Panc1 (cell line): ENCODE measurements around the gene BCL2L2. TPM values are rescaled to one million over a fixed set of nuclear protein-coding genes. Genes with fewer than 3 reads are reported as not detected.
A peak's percentile ranks its signal among the peaks of the same experiment; 100 is the strongest.

Source experiments
- ATAC-seq: fragments of 200-7000 bp; cut with Tn5 transposase; 2 replicates; pipeline ENCODE4 v1.9.1; 2020; ENCODE audit warnings: mild to moderate bottlenecking, moderate library complexity
- BruUV-seq: library from RNA; stranded (reverse); fragments of 400-500 nt; replicated peaks from 2 replicates; lab custom pipeline; 2021; lab: Mats Ljungman, UMichigan
- CTCF ChIA-PET: fragments of 300-600 bp; sonication (Branson Sonifier 250); formaldehyde crosslinking; loops from one replicate; lab custom pipeline; 2022; ENCODE audit warnings: antibody characterized with exemption; lab: Charles Lee
- POLR2A ChIA-PET: fragments of 300-600 bp; sonication (Branson Sonifier 250); formaldehyde crosslinking; loops from one replicate; lab custom pipeline; 2022; ENCODE audit warnings: antibody characterized with exemption; lab: Charles Lee
- DNase-seq: peaks from one replicate; pipeline ENCODE4 v3.0.0-alpha.2; 2010; ENCODE audit warnings: low read depth, low spot score
- H3K27ac ChIP-seq: 2 replicates; pipeline ENCODE4 v1.5.1; 2011; ENCODE audit warnings: mild to moderate bottlenecking, low read length, inconsistent platforms
- H3K27me3 ChIP-seq: fragments of 200-500 bp; sonication (Bioruptor generic); 2 replicates; pipeline ENCODE4 v1.6.0; 2014; ENCODE audit warnings: low read length, inconsistent platforms; ENCODE audit not compliant: control insufficient read depth, insufficient read depth
- H3K36me3 ChIP-seq: fragments of 200-500 bp; sonication (Bioruptor generic); 2 replicates; pipeline ENCODE4 v1.5.1; 2014; ENCODE audit warnings: inconsistent platforms, mild to moderate bottlenecking, low read length, moderate library complexity; ENCODE audit not compliant: control insufficient read depth, insufficient read depth
- H3K4me1 ChIP-seq: 2 replicates; pipeline ENCODE4 v1.5.1; 2011; ENCODE audit warnings: inconsistent platforms, mild to moderate bottlenecking, low read length, moderate library complexity; ENCODE audit not compliant: control insufficient read depth, insufficient read depth
- H3K4me3 ChIP-seq, 2 experiments: 2 replicates each; pipeline ENCODE4 v1.5.1; 2011 to 2012; ENCODE audit warnings: low read depth in 2 of 2, low read length in 2 of 2, mild to moderate bottlenecking in 2 of 2, inconsistent platforms in 1 of 2, moderate library complexity in 1 of 2
- H3K9me3 ChIP-seq: fragments of 200-500 bp; sonication (Bioruptor generic); 2 replicates; pipeline ENCODE4 v1.5.1; 2014; ENCODE audit warnings: low read depth, mild to moderate bottlenecking, inconsistent platforms, low read length, moderate library complexity; ENCODE audit not compliant: control insufficient read depth, insufficient read depth
- POLR2AphosphoS5 ChIP-seq: IDR thresholded peaks from 2 replicates; pipeline ENCODE4 v1.6.1; 2012; ENCODE audit warnings: mild to moderate bottlenecking, low read depth, low read length, moderate library complexity
- REST ChIP-seq, 2 experiments: IDR thresholded peaks; 2 replicates each; pipeline ENCODE4 v1.6.1; 2011 to 2012; ENCODE audit warnings: low read depth in 2 of 2, control low read depth in 1 of 2, low read length in 1 of 2, mild to moderate bottlenecking in 1 of 2, moderate library complexity in 1 of 2; ENCODE audit not compliant: insufficient read depth in 1 of 2
- SIN3A ChIP-seq: IDR thresholded peaks from 2 replicates; pipeline ENCODE4 v1.6.1; 2012; ENCODE audit warnings: low read depth, mild to moderate bottlenecking, low read length, moderate library complexity, borderline replicate concordance; ENCODE audit not compliant: insufficient read depth
- TCF7L2 ChIP-seq: IDR thresholded peaks from 2 replicates; pipeline ENCODE4 v1.6.1; 2011; ENCODE audit warnings: mild to moderate bottlenecking, low read depth, low read length, inconsistent platforms
- in situ Hi-C: cut with HindIII; loops from 2 replicates; pipeline ENCODE4 v1.10.0; 2016; ENCODE audit warnings: low sequenced_read_pairs, low pct_unique_long_range_greater_than_20kb
- intact Hi-C: fragments of 100-400 bp; cut with micrococcal nuclease; formaldehyde crosslinking; loops from one replicate; pipeline ENCODE4 v1.10.0; 2022; ENCODE audit not compliant: unreplicated experiment
- total RNA-seq: library from RNA; stranded (reverse); gene quantifications from one replicate; pipeline ENCODE4 v1.2.1, GENCODE V29; 2021; ENCODE audit not compliant: unreplicated experiment
- TF ChIP-seq, protein P1 (sequence below): fragments of 450-650 bp; IDR thresholded peaks from 2 replicates; pipeline ENCODE4 v1.5.1; 2017; ENCODE audit warnings: mild to moderate bottlenecking

BCL2L2 gene
- total RNA-seq, 1 experiment from 2014 or later = 18.9 TPM

- Histone ChIP-seq H3K27me3 (no peaks in the 10 kb centered on the region), H3K4me3 (peak overlapping the region; percentile 67 to 90), H3K9me3 (no peaks in the 10 kb centered on the region), H3K27ac (peak overlapping the region; percentile 93), H3K4me1 (peaks cover 10% of the 10 kb centered on the region), H3K36me3 (no peaks in the 10 kb centered on the region)
- intact Hi-C loops = no loop called here
- no peak for ATAC-seq
- ChIA-PET CTCF (interaction anchor here (0.6 to 1.1 kb wide), 2 partner anchors 180 kb away, joined by 4 to 7 read pairs; no protein-coding TSS in a partner anchor), POLR2A (no interaction called here)
- BruUV-seq = no TSS peak
- in situ Hi-C loops = no loop called here
- TF ChIP-seq, protein P1, sequence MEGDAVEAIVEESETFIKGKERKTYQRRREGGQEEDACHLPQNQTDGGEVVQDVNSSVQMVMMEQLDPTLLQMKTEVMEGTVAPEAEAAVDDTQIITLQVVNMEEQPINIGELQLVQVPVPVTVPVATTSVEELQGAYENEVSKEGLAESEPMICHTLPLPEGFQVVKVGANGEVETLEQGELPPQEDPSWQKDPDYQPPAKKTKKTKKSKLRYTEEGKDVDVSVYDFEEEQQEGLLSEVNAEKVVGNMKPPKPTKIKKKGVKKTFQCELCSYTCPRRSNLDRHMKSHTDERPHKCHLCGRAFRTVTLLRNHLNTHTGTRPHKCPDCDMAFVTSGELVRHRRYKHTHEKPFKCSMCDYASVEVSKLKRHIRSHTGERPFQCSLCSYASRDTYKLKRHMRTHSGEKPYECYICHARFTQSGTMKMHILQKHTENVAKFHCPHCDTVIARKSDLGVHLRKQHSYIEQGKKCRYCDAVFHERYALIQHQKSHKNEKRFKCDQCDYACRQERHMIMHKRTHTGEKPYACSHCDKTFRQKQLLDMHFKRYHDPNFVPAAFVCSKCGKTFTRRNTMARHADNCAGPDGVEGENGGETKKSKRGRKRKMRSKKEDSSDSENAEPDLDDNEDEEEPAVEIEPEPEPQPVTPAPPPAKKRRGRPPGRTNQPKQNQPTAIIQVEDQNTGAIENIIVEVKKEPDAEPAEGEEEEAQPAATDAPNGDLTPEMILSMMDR = no peak
- TF ChIP-seq POLR2AphosphoS5 (no peak), SIN3A (no peak), TCF7L2 (no peak), REST (IDR thresholded peaks at IDR 0.05; ENCODE audit: insufficient read depth in 1 of 2, low read depth in 2 of 2, low read length in 1 of 2) (no peak)
- DNase-seq = no peak
Measured at GRCh38 chr14:23299986-23300686, 6.5 kb upstream of the BCL2L2 start.

DNA sequence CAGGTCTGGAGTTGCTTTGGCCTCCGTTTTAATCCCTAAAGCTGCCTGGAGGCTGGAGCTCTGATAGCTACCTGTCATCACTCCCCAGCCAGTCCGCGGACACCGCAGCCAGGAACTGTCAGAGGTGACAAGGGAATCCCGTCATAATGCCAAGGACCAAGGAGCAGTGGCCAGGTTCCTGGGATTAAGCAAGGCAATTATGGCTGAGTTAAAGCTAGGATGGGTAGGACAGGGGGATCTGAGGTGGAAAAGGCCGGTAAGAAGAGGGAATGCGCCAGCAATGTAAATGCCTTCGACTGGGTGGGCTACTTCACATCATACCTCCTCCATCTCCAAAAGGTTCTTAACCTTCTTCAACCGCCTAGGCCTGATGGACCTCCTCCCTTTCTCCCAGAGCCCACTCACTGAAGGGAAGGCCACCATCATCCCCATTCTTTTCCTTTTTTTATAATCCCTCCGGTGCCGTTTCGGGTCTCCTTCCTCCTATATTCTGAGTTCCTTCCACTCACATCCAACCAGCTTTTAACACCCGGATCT, 5.9 kb upstream of the BCL2L2 start:
- Histone ChIP-seq H3K4me1 (peaks cover 12% of the 10 kb centered on the region), H3K4me3 (peak overlapping the region; percentile 67 to 90), H3K36me3 (no peaks in the 10 kb centered on the region), H3K27me3 (no peaks in the 10 kb centered on the region), H3K9me3 (no peaks in the 10 kb centered on the region), H3K27ac (peak overlapping the region; percentile 93)
- DNase-seq (no peak), ATAC-seq (no peak)
- CTCF ChIA-PET = interaction anchor here (0.5 to 1.1 kb wide), 2 partner anchors 180 to 793 kb away, joined by 3 to 4 read pairs; no protein-coding TSS in a partner anchor
- TSS peak; percentile 91 for BruUV-seq
- POLR2A ChIA-PET = no interaction called here
- intact Hi-C loops = no loop called here
- no peak for TF ChIP-seq POLR2AphosphoS5
- TF ChIP-seq, protein P1 = no peak
- TF ChIP-seq TCF7L2 = no peak
- in situ Hi-C loops = no loop called here
